Activated T-cell treated with anti-CD3 and anti-CD28 coated beads for 48 hours (primary cell): ENCODE data around the gene TFF3.

ENCODE experiments used
- DNase-seq: peaks from one replicate; pipeline ENCODE4 v3.0.0-alpha.2; 2020; ENCODE audit warnings: low read depth

The TFF3 gene

GRCh38 chr21:42320791-42321190, 5.6 kb upstream of the TFF3 start:
- DNase-seq, result no peak

GRCh38 chr21:42319851-42320572, 4.8 kb upstream of the TFF3 start:
- no peak for DNase-seq

- DNase-seq, result no peak
Observed at GRCh38 chr21:42319376-42319775, 4.2 kb upstream of the TFF3 start.

- no peak for DNase-seq
Observed at GRCh38 chr21:42317826-42318746, 2.9 kb upstream of the TFF3 start.

GRCh38 chr21:42317341-42317741, 2.1 kb upstream of the TFF3 start:
- DNase-seq, result no peak

GRCh38 chr21:42316891-42317290, 1.7 kb upstream of the TFF3 start:
- no peak for DNase-seq

- DNase-seq, result no peak
Observed at GRCh38 chr21:42314616-42315295, 453 bp downstream of the TFF3 start.

GRCh38 chr21:42313501-42313969, 1.7 kb downstream of the TFF3 start:
- DNase-seq, result no peak

- no peak for DNase-seq
Observed at GRCh38 chr21:42312626-42313104, 2.5 kb downstream of the TFF3 start.

- no peak for DNase-seq
Observed at GRCh38 chr21:42311816-42312625, 3.2 kb downstream of the TFF3 start.

- no peak for DNase-seq
Observed at GRCh38 chr21:42311160-42311559, 4.0 kb downstream of the TFF3 start.

- no peak for DNase-seq
Observed at GRCh38 chr21:42310411-42311001, 4.7 kb downstream of the TFF3 start.

GRCh38 chr21:42309753-42310213, 5.4 kb downstream of the TFF3 start:
- DNase-seq, result peak; percentile 69

- DNase-seq, result no peak
Observed at GRCh38 chr21:42308914-42309752, 6.1 kb downstream of the TFF3 start.

- no peak for DNase-seq
Observed at GRCh38 chr21:42308161-42308913, 6.9 kb downstream of the TFF3 start.

GRCh38 chr21:42307106-42307505, 8.1 kb downstream of the TFF3 start:
- DNase-seq, result no peak

- no peak for DNase-seq
Observed at GRCh38 chr21:42306366-42307035, 8.7 kb downstream of the TFF3 start.

GRCh38 chr21:42305707-42306147, 9.5 kb downstream of the TFF3 start:
- no peak for DNase-seq
